Activated naive CD8-positive, alpha-beta T cell treated with anti-CD3 and anti-CD28 coated beads for 36 hours (primary cell): Measurements from ENCODE around the gene CYFIP2. TPM values are rescaled to one million over a fixed set of nuclear protein-coding genes. Genes with fewer than 3 reads are reported as not detected.
"Not testable (repeated sequence)": the region's sequence is repeated elsewhere in the genome, so short reads cannot be mapped to it uniquely, and the experiment has no call there.

Source experiments
- DNase-seq: peaks from one replicate; pipeline ENCODE4 v3.0.0; 2021
- H3K27ac Mint-ChIP-seq: one replicate; pipeline ENCODE4 v1.8.0; 2022; ENCODE audit warnings: mild to moderate bottlenecking, moderate library complexity, mixed read lengths
- H3K27me3 Mint-ChIP-seq: one replicate; pipeline ENCODE4 v1.8.0; 2022; ENCODE audit warnings: mild to moderate bottlenecking, mixed read lengths
- H3K36me3 Mint-ChIP-seq: one replicate; pipeline ENCODE4 v1.8.0; 2021; ENCODE audit warnings: mild to moderate bottlenecking, mixed read lengths
- H3K4me1 Mint-ChIP-seq: one replicate; pipeline ENCODE4 v1.8.0; 2021; ENCODE audit warnings: mixed read lengths
- H3K4me3 Mint-ChIP-seq: one replicate; pipeline ENCODE4 v1.8.0; 2022; ENCODE audit warnings: mild to moderate bottlenecking, moderate library complexity, mixed read lengths
- H3K9me3 Mint-ChIP-seq: one replicate; pipeline ENCODE4 v1.8.0; 2022; ENCODE audit warnings: mixed read lengths
- total RNA-seq, 2 experiments: library from RNA; stranded (reverse); gene quantifications; one replicate each; pipeline ENCODE4 v1.2.3, GENCODE V29; 2021

CYFIP2 gene
- total RNA-seq, 2 experiments from 2014 or later = 324 to 325 TPM

GRCh38 chr5:157387683-157388093 lies 121.8 kb downstream of the CYFIP2 start:
- H3K27me3 Mint-ChIP-seq = no peaks in the 10 kb centered on the region
- no peak overlapping the region for H3K4me3 Mint-ChIP-seq
- no peak for DNase-seq
- H3K9me3 Mint-ChIP-seq = no peaks in the 10 kb centered on the region
- H3K36me3 Mint-ChIP-seq = peaks cover 50% of the 10 kb centered on the region
- H3K4me1 Mint-ChIP-seq = peaks cover 11% of the 10 kb centered on the region
- peak overlapping the region; percentile 64 for H3K27ac Mint-ChIP-seq

DNA sequence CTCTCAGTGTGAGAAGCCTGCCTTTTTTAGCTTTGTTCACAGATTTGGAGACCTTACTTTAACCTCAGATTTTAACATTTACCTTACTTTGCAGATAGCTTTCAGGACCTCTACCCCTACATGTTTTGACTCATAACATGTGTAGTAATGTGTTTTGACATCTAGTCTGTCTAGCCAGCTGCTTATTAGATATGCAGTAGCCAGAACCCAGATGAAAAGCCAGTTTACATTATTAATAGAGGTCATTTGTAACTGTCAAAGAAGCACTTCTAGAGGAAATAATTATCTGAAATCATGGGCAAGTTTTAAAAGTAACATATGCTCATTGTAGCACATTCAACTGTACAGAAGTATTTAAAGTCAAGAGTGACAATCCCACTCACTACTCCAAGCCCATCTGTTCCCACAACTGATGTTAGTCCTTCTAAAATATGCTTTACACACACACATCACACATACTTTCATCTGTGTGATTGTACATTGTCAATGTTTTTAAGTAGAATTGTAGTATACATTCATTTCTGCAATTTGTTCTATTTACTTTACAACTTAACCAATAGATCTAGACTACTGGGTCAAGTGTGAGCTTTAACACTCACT lies 122.3 kb downstream of the CYFIP2 start:
- peak overlapping the region; percentile 65 for H3K27ac Mint-ChIP-seq
- no peaks in the 10 kb centered on the region for H3K27me3 Mint-ChIP-seq
- no peaks in the 10 kb centered on the region for H3K9me3 Mint-ChIP-seq
- no peak overlapping the region for H3K4me3 Mint-ChIP-seq
- H3K4me1 Mint-ChIP-seq = peaks cover 11% of the 10 kb centered on the region
- peaks cover 54% of the 10 kb centered on the region for H3K36me3 Mint-ChIP-seq
- no peak for DNase-seq

DNA sequence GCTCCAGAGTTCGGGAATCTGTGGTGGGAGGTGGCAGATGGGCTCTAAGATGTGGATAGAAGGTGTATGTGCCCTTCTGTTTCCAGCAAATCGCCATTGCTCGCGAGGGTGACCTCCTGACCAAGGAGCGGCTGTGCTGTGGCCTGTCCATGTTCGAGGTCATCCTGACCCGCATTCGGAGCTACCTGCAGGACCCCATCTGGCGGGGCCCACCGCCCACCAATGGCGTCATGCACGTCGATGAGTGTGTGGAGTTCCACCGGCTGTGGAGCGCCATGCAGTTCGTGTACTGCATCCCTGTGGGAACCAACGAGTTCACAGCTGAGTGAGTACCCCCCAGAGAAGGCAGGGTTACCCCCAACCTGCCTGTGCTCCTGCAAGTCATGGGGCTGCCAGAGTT lies 123.2 kb downstream of the CYFIP2 start:
- no peaks in the 10 kb centered on the region for H3K27me3 Mint-ChIP-seq
- DNase-seq = no peak
- H3K4me3 Mint-ChIP-seq = no peak overlapping the region
- H3K9me3 Mint-ChIP-seq = no peaks in the 10 kb centered on the region
- peaks cover 57% of the 10 kb centered on the region for H3K36me3 Mint-ChIP-seq
- H3K4me1 Mint-ChIP-seq = peaks cover 11% of the 10 kb centered on the region
- H3K27ac Mint-ChIP-seq = peak overlapping the region; percentile 86

DNA sequence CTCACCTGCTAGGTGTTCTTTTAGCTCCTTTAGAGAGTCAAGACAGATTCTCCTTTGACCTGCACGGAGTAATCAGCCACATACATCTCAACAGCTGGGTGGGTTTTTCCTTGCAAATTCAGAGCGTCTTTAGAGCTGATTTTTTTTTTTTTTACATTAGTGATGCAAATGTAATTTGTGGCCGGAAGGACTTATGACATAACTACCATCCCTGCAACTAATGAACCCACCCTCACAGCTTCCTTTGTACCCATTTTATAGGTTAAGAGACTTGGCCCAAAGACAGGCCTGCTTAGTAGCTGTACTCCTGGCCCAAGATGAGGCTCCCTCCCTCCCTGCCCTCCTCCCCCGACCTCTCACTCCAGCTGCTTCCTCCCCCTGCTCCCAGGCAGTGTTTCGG lies 124.2 kb downstream of the CYFIP2 start:
- H3K27ac Mint-ChIP-seq = peak overlapping the region; percentile 86
- H3K9me3 Mint-ChIP-seq = no peaks in the 10 kb centered on the region

DNA sequence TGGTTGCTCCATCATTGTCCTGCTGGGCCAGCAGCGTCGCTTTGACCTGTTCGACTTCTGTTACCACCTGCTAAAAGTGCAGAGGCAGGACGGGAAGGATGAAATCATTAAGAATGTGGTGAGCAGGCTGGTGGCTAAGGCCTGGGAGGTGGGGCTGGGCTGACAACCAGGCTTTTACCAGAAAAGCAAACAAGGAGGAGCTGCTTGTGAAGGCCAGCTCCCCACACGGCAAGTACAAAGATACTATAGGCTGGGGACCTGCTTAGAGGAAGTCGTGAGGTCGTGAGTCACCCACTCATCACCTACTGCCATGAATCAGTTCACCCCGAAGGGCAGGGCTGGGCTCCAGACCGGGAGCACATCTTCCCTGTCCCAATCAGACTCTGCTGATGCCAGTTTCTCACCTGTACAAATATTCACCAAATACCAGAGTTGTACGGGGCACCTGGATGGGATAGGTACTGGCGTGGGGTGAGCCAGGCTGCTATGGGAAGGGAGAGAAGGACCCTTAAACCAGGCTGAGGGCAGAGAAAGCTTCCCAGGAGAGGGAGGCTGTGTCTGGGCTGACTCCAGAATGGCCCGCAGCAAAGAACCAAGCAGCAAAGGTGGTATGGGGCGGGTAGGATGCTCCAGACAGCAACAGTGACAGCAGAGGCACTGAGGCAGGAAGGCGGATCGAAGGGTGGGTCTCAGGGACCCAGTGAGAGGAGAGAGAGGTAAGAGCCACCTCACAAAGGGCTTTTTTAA lies 124.8 kb downstream of the CYFIP2 start:
- Mint-ChIP-seq H3K9me3 (no peaks in the 10 kb centered on the region), H3K4me3 (no peak overlapping the region), H3K27me3 (no peaks in the 10 kb centered on the region), H3K4me1 (peaks cover 11% of the 10 kb centered on the region), H3K27ac (peak overlapping the region; percentile 86), H3K36me3 (peaks cover 56% of the 10 kb centered on the region)
- DNase-seq = peak; percentile 43

More for the DNA sequence above, 124.2 kb downstream of the CYFIP2 start:
- Mint-ChIP-seq H3K36me3 (peaks cover 57% of the 10 kb centered on the region), H3K4me1 (peaks cover 11% of the 10 kb centered on the region), H3K4me3 (no peak overlapping the region), H3K27me3 (no peaks in the 10 kb centered on the region)
- no peak for DNase-seq

- DNase-seq = no peak
- H3K27ac Mint-ChIP-seq = no peak overlapping the region
- H3K36me3 Mint-ChIP-seq = peaks cover 11% of the 10 kb centered on the region
- H3K9me3 Mint-ChIP-seq = peaks cover 7% of the 10 kb centered on the region
- no peak overlapping the region for H3K4me3 Mint-ChIP-seq
- H3K4me1 Mint-ChIP-seq = peaks cover 6% of the 10 kb centered on the region
- H3K27me3 Mint-ChIP-seq = peaks cover 3% of the 10 kb centered on the region
Measured at GRCh38 chr5:157398305-157398704, 132.4 kb downstream of the CYFIP2 start.

- H3K27ac Mint-ChIP-seq = no peak overlapping the region
- H3K4me3 Mint-ChIP-seq = no peak overlapping the region
- DNase-seq = no peak
- peaks cover 5% of the 10 kb centered on the region for H3K36me3 Mint-ChIP-seq
- H3K4me1 Mint-ChIP-seq = peaks cover 6% of the 10 kb centered on the region
- peaks cover 16% of the 10 kb centered on the region for H3K9me3 Mint-ChIP-seq
- peaks cover 3% of the 10 kb centered on the region for H3K27me3 Mint-ChIP-seq
Measured at GRCh38 chr5:157400741-157401495, 135.0 kb downstream of the CYFIP2 start.

GRCh38 chr5:157415838-157416237 lies 149.9 kb downstream of the CYFIP2 start:
- H3K36me3 Mint-ChIP-seq = peaks cover 4% of the 10 kb centered on the region
- no peaks in the 10 kb centered on the region for H3K4me1 Mint-ChIP-seq
- DNase-seq = no peak
- H3K9me3 Mint-ChIP-seq = peaks cover 14% of the 10 kb centered on the region
- no peak overlapping the region for H3K4me3 Mint-ChIP-seq
- H3K27me3 Mint-ChIP-seq = peaks cover 2% of the 10 kb centered on the region
- no peak overlapping the region for H3K27ac Mint-ChIP-seq

DNA sequence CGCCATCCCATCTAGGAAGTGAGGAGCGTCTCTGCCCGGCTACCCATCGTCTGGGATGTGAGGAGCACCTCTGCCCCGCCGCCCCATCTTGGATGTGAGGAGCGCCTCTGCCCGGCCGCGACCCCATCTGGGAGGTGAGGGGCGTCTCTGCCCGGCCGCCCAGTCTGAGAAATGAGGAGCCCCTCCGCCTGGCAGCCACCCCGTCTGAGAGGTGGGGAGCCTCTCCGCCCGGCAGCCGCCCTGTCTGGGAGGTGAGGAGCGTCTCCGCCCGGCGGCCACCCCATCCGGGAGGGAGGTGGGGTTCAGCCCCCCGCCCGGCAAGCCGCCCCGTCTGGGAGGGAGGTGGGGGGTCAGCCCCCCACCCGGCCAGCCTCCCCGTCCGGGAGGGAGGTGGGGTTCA lies 153.6 kb downstream of the CYFIP2 start:
- not testable (repeated sequence) for H3K9me3 Mint-ChIP-seq, H3K4me1 Mint-ChIP-seq, DNase-seq, H3K27ac Mint-ChIP-seq, H3K36me3 Mint-ChIP-seq, H3K27me3 Mint-ChIP-seq, H3K4me3 Mint-ChIP-seq

DNA sequence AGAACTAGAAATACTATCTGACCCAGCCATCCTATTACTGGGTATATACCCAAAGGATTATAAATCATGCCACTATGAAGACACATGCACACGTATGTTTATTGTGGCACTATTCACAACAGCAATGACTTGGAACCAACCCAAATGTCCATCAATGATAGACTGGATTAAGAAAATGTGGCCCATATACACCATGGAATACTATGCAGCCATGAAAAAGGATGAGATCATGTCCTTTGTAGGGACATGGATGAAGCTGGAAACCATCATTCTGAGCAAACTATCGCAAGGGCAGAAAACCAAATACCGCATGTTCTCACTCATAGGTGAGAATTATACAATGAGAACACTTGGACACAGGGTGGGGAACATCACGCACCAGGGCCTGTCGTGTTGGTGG lies 164.0 kb downstream of the CYFIP2 start:
- not testable (repeated sequence) for H3K9me3 Mint-ChIP-seq, H3K27me3 Mint-ChIP-seq, H3K36me3 Mint-ChIP-seq, H3K4me1 Mint-ChIP-seq, H3K27ac Mint-ChIP-seq, DNase-seq, H3K4me3 Mint-ChIP-seq

GRCh38 chr5:157431544-157432200 lies 165.7 kb downstream of the CYFIP2 start:
- Mint-ChIP-seq H3K4me1 (peaks cover 6% of the 10 kb centered on the region), H3K27ac (no peak overlapping the region), H3K27me3 (peaks cover 9% of the 10 kb centered on the region), H3K36me3 (no peaks in the 10 kb centered on the region), H3K9me3 (no peaks in the 10 kb centered on the region), H3K4me3 (no peak overlapping the region)
- no peak for DNase-seq

GRCh38 chr5:157434096-157434495 lies 168.2 kb downstream of the CYFIP2 start:
- H3K36me3 Mint-ChIP-seq = no peaks in the 10 kb centered on the region
- no peak for DNase-seq
- no peak overlapping the region for H3K4me3 Mint-ChIP-seq
- peaks cover 9% of the 10 kb centered on the region for H3K27me3 Mint-ChIP-seq
- H3K27ac Mint-ChIP-seq = no peak overlapping the region
- H3K9me3 Mint-ChIP-seq = no peaks in the 10 kb centered on the region
- H3K4me1 Mint-ChIP-seq = peaks cover 6% of the 10 kb centered on the region

DNA sequence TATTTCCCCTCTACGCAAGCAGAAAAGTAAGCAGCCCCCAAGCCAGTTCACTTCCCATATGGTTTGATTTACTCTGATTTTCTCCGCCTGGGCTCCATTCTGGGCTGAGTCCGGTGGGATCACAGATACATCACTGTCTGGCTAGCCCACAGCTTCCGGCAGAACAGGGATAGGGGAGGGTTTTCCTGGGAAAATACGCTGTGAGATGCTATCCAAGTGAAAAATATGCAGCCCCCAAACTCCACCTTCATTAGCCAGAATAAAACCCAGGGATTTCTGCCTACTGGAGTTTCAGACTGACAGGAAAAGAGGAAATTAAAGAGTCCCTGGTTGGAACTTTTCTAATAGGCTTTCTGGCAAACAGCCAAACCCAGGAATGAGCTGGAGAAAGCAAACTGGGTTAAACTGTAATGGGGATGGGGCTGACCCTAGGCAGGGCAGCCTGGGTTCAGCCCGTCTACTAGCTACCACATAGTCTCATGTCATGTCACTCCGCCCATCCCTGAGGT lies 177.2 kb downstream of the CYFIP2 start:
- no peaks in the 10 kb centered on the region for H3K9me3 Mint-ChIP-seq
- H3K4me3 Mint-ChIP-seq = no peak overlapping the region
- H3K27me3 Mint-ChIP-seq = peaks cover 4% of the 10 kb centered on the region
- H3K27ac Mint-ChIP-seq = no peak overlapping the region
- no peaks in the 10 kb centered on the region for H3K36me3 Mint-ChIP-seq
- DNase-seq = no peak
- no peaks in the 10 kb centered on the region for H3K4me1 Mint-ChIP-seq

GRCh38 chr5:157444224-157444623 lies 178.3 kb downstream of the CYFIP2 start:
- Mint-ChIP-seq H3K4me3 (no peak overlapping the region), H3K36me3 (no peaks in the 10 kb centered on the region), H3K27ac (no peak overlapping the region), H3K4me1 (no peaks in the 10 kb centered on the region), H3K27me3 (peaks cover 4% of the 10 kb centered on the region), H3K9me3 (no peaks in the 10 kb centered on the region)
- DNase-seq = no peak
